Sigmoid colon (tissue), 4 donors: ENCODE data around the gene KMT2E.

Experiments used
- CTCF ChIP-seq, 4 experiments: fragments of 450-650 bp in 3 of 4; fragments of 200-600 bp in 1 of 4; IDR thresholded peaks; one replicate each; pipeline ENCODE4 v1.5.1; 2016 to 2019; ENCODE audit warnings: antibody characterized with exemption in 4 of 4, mild to moderate bottlenecking in 3 of 4, moderate library complexity in 2 of 4
- EP300 ChIP-seq, 4 donors: sonication (generic); formaldehyde crosslinking; IDR thresholded peaks; one replicate each; pipeline ENCODE4 v1.6.1; 2017; ENCODE audit warnings: antibody characterized with exemption in 4 of 4
- POLR2A ChIP-seq, 2 donors: fragments of 450-650 bp; IDR thresholded peaks; one replicate each; pipeline ENCODE4 v1.6.1; 2016; ENCODE audit warnings: antibody characterized with exemption in 2 of 2, mild to moderate bottlenecking in 2 of 2, moderate library complexity in 2 of 2

DNA sequence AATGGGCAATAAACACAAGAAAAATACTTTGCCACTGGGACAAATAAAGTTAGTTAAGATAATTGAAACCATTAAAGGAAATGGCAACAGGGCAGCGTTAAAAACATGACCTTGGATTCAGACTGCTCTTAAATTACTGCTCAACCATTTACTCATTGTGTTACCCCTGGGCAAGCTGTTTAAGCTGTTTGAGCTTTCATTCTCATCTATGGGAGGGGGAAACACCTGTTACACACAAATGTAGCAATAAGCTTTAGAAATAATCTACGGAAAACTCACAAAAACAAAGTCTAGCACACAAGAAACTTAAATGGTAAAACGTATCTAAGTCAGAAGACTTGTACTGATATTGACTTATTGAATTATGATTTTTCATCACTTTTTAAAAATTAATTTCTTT is 137.1 kb downstream of the KMT2E start:
- no peak for TF ChIP-seq CTCF (IDR thresholded peaks at IDR 0.05)
- no peak for TF ChIP-seq POLR2A (IDR thresholded peaks at IDR 0.05)
- TF ChIP-seq EP300 (IDR thresholded peaks at IDR 0.05): no peak
